Measurements from ENCODE around the gene HPSE2. TPM values are rescaled to one million over a fixed set of nuclear protein-coding genes. Genes with fewer than 3 reads are reported as not detected.

HPSE2 gene
- total RNA-seq, 1 experiment from 2014 or later = 0.20 TPM

GRCh38 chr10:98610836-98611235, 624.8 kb downstream of the HPSE2 start:
- Histone ChIP-seq H3K18ac (ENCODE audit: insufficient read length, low read depth, low read length) (no peak overlapping the region), H3K23me2 (ENCODE audit: insufficient read length, low read depth, low read length, poor library complexity, severe bottlenecking) (no peaks in the 10 kb centered on the region), H3K9ac (ENCODE audit: extremely low read depth, insufficient read length, low read length) (no peak overlapping the region), H2BK15ac (ENCODE audit: low read depth, low read length) (no peak overlapping the region), H2AK5ac (ENCODE audit: insufficient read length, low read length) (no peak overlapping the region), H2AFZ (ENCODE audit: low read length) (no peak overlapping the region), H3K23ac (ENCODE audit: insufficient read length, low read depth, low read length) (no peak overlapping the region), H4K5ac (ENCODE audit: insufficient read length, low read depth, low read length) (no peak overlapping the region), H3K27me3 (ENCODE audit: insufficient read depth, low read length) (no peaks in the 10 kb centered on the region), H3K4me1 (ENCODE audit: insufficient read depth, low read length) (no peaks in the 10 kb centered on the region; the same call in 1 of the 2 replicates), H2BK120ac (ENCODE audit: low read depth, low read length, poor library complexity, severe bottlenecking) (no peak overlapping the region), H3K79me2 (ENCODE audit: insufficient read depth, low read length) (no peaks in the 10 kb centered on the region), H4K20me1 (ENCODE audit: control insufficient read depth, insufficient read depth, insufficient read length) (no peaks in the 10 kb centered on the region), H3T11ph (ENCODE audit: low read length) (no peak overlapping the region), H3K14ac (ENCODE audit: insufficient read depth, low read length) (no peak overlapping the region), H4K8ac (replicated peaks; ENCODE audit: insufficient read length, low read depth, low read length) (no peak overlapping the region), H3K4me2 (ENCODE audit: insufficient read depth, insufficient read length, low read length) (no peak overlapping the region), H2BK5ac (ENCODE audit: insufficient read length, low read length) (no peak overlapping the region), H3K9me3 (ENCODE audit: control insufficient read depth, low read depth, low read length) (no peaks in the 10 kb centered on the region), H3K4ac (ENCODE audit: low read depth, low read length) (no peak overlapping the region), H3K79me1 (ENCODE audit: insufficient read depth, low read depth, low read length, poor library complexity, severe bottlenecking) (no peaks in the 10 kb centered on the region), H4K91ac (ENCODE audit: insufficient read length, low read depth, low read length) (no peak overlapping the region), H3K27ac (ENCODE audit: insufficient read length, low read depth, low read length) (no peak overlapping the region), H2BK12ac (ENCODE audit: insufficient read length, low read depth, low read length) (no peak overlapping the region), H2BK20ac (ENCODE audit: low read depth, low read length, poor library complexity, severe bottlenecking) (no peak overlapping the region), H3K56ac (ENCODE audit: insufficient read length, low read depth, low read length) (no peak overlapping the region)
- Mint-ChIP-seq H3K9me3 (no peaks in the 10 kb centered on the region), H3K4me1 (peaks cover 6 to 9% of the 10 kb centered on the region in 2 experiments), H3K36me3 (ENCODE audit: insufficient read depth in 1 of 3, low read depth in 3 of 3) (no peaks in the 10 kb centered on the region; a peak in 2 of 7 replicates), H3K27ac (no peak overlapping the region; a peak in 1 of 7 replicates), H3K4me3 (no peak overlapping the region), H3K27me3 (ENCODE audit: low read depth) (no peaks in the 10 kb centered on the region)
- no peak for DNase-seq
- TF ChIP-seq CTCF (conservative IDR thresholded peaks at IDR 0.05) = no peak
- no CpG with 5 or more reads among the region's 5 CpGs for WGBS (ENCODE audit: extremely low coverage, insufficient read length, low lambda C conversion rate)
